HepG2 (cell line): ENCODE measurements around the gene RIPOR3. TPM values are rescaled to one million over a fixed set of nuclear protein-coding genes. Genes with fewer than 3 reads are reported as not detected.
A peak's percentile ranks its signal among the peaks of the same experiment; 100 is the strongest.

ENCODE experiments used
- CBX5 ChIP-seq: sonication (generic); formaldehyde crosslinking; IDR thresholded peaks from 2 replicates; pipeline ENCODE4 v1.4.0; 2020; ENCODE audit warnings: missing genetic modification reagents, borderline replicate concordance
- DMTF1 ChIP-seq: sonication (generic); formaldehyde crosslinking; IDR thresholded peaks from 2 replicates; pipeline ENCODE4 v1.4.0; 2020; ENCODE audit warnings: mild to moderate bottlenecking, missing genetic modification reagents
- FOXA3 ChIP-seq: IDR thresholded peaks from 2 replicates; pipeline ENCODE4 v1.6.1; 2016; ENCODE audit warnings: missing genetic modification reagents, missing compliant biosample characterization
- HDAC6 ChIP-seq: fragments of 200-600 bp; sonication (generic); IDR thresholded peaks from 2 replicates; pipeline ENCODE4 v1.7.0; 2017; ENCODE audit warnings: mild to moderate bottlenecking, antibody characterized with exemption, low read length, low read depth
- HMG20A ChIP-seq: IDR thresholded peaks from 2 replicates; pipeline ENCODE4 v1.6.1; 2016; ENCODE audit warnings: borderline replicate concordance
- IKZF1 ChIP-seq: fragments of 450-650 bp; IDR thresholded peaks from 2 replicates; pipeline ENCODE4 v1.7.1; 2016
- NCOA1 ChIP-seq: sonication (generic); formaldehyde crosslinking; IDR thresholded peaks from 2 replicates; pipeline ENCODE4 v1.9.0; 2021; ENCODE audit warnings: missing genetic modification reagents
- NR0B2 ChIP-seq: sonication (generic); formaldehyde crosslinking; IDR thresholded peaks from 2 replicates; pipeline ENCODE4 v1.4.0; 2020; ENCODE audit warnings: mild to moderate bottlenecking, missing genetic modification reagents
- PBX3 ChIP-seq: sonication (generic); formaldehyde crosslinking; IDR thresholded peaks from 2 replicates; pipeline ENCODE4 v1.8.1; 2023; ENCODE audit warnings: missing genetic modification reagents, inconsistent platforms, borderline replicate concordance
- TAF1 ChIP-seq: sonication (generic); formaldehyde crosslinking; IDR thresholded peaks from 2 replicates; pipeline ENCODE4 v1.4.0; 2020; ENCODE audit warnings: missing genetic modification reagents
- XRCC5 ChIP-seq: fragments of 200-400 bp; formaldehyde crosslinking; optimal IDR thresholded peaks from 2 replicates; pipeline ENCODE3; 2017; ENCODE audit warnings: mild to moderate bottlenecking, low read length
- ZBED4 ChIP-seq: sonication (generic); formaldehyde crosslinking; IDR thresholded peaks from 2 replicates; pipeline ENCODE4 v1.4.0; 2020; ENCODE audit warnings: missing genetic modification reagents, borderline replicate concordance
- ZBTB26 ChIP-seq: IDR thresholded peaks from 2 replicates; pipeline ENCODE4 v1.6.1; 2016; ENCODE audit warnings: missing compliant biosample characterization, missing genetic modification reagents, borderline replicate concordance
- ZNF674 ChIP-seq: sonication (generic); formaldehyde crosslinking; IDR thresholded peaks from 2 replicates; pipeline ENCODE4 v1.5.0; 2020; ENCODE audit warnings: low read depth, mild to moderate bottlenecking, missing genetic modification reagents
- ZNF704 ChIP-seq: sonication (generic); formaldehyde crosslinking; IDR thresholded peaks from 2 replicates; pipeline ENCODE4 v1.8.1; 2023; ENCODE audit warnings: mild to moderate bottlenecking, inconsistent platforms, moderate library complexity, missing genetic modification reagents, borderline replicate concordance
- ZNF768 ChIP-seq: sonication (generic); formaldehyde crosslinking; IDR thresholded peaks from 2 replicates; pipeline ENCODE4 v1.4.0; 2020; ENCODE audit warnings: missing genetic modification reagents
- polyA plus RNA-seq, 8 experiments: library from polyadenylated mRNA; depleted of rRNA in 3 of 8; stranded (reverse) in 7 of 8; unstranded in 1 of 8; fragments of >200 nt; fragmentation: Illumina TruSeq in 4 of 8; extraction: Trizol in 4 of 8; gene quantifications; 2 replicates each; pipeline versions ENCODE4 v1.2.1 to v1.2.3, GENCODE V29; 2011 to 2016; ENCODE audit warnings: low read depth in 4 of 8, missing spikeins in 1 of 8, mixed read lengths in 1 of 8; ENCODE audit not compliant: insufficient read depth in 1 of 8
- total RNA-seq, 5 experiments: library from RNA; depleted of rRNA; stranded (reverse); fragments of >200 nt; fragmentation: Illumina TruSeq; extraction: Trizol; gene quantifications; 2 replicates each; pipeline ENCODE4 v1.2.3, GENCODE V29; 2016; ENCODE audit warnings: low read depth in 1 of 5

RIPOR3 gene
- total and polyA plus RNA-seq, 2 of the 13 experiments (the other 11 are each of a cell fraction or from before 2014, with no cell fraction given), result 0.18 TPM; not detected in 1

- TF ChIP-seq PBX3 (CRISPR knock-in tag), result no peak
- TF ChIP-seq XRCC5, result peak; percentile 21
- 0 out of 2 replicates have a peak, but pooled peaks have one; percentile 35 for TF ChIP-seq NR0B2 (CRISPR knock-in tag)
- TF ChIP-seq NCOA1 (CRISPR knock-in tag), result no peak
- TF ChIP-seq ZNF704 (CRISPR knock-in tag), result no peak
- TF ChIP-seq DMTF1, result no peak
- no peak for TF ChIP-seq ZBTB26 (CRISPR knock-in tag)
- peak; percentile 90 for TF ChIP-seq ZNF768
- no peak for TF ChIP-seq ZBED4
- TF ChIP-seq IKZF1, result no peak
- no peak for TF ChIP-seq HDAC6
- TF ChIP-seq ZNF674 (CRISPR knock-in tag), result no peak
- no peak for TF ChIP-seq FOXA3
- TF ChIP-seq HMG20A (CRISPR knock-in tag), result no peak
- TF ChIP-seq TAF1, result no peak
- no peak for TF ChIP-seq CBX5 (CRISPR knock-in tag)
Measured at GRCh38 chr20:50569864-50570836, 121.2 kb downstream of the RIPOR3 start (continued).
